Parathyroid adenoma (tissue), 2 donors: ENCODE measurements around the gene EGFL8.

Experiments
- H2AFZ ChIP-seq: fragments of 300-600 bp; sonication (generic); one replicate; pipeline ENCODE4 v1.7.0; 2017; ENCODE audit warnings: antibody characterized with exemption, mild to moderate bottlenecking
- H3K27ac ChIP-seq: fragments of 300-600 bp; sonication (generic); one replicate; pipeline ENCODE4 v1.7.0; 2017
- H3K27me3 ChIP-seq: fragments of 300-600 bp; sonication (generic); one replicate; pipeline ENCODE4 v1.7.0; 2017; ENCODE audit warnings: low read length; ENCODE audit not compliant: control insufficient read depth, insufficient read depth
- H3K36me3 ChIP-seq: fragments of 300-600 bp; sonication (generic); one replicate; pipeline ENCODE4 v1.7.0; 2017; ENCODE audit warnings: low read length; ENCODE audit not compliant: control insufficient read depth, insufficient read depth
- H3K4me1 ChIP-seq: fragments of 300-600 bp; sonication (generic); one replicate; pipeline ENCODE4 v1.7.0; 2017; ENCODE audit warnings: control low read depth
- H3K4me2 ChIP-seq: fragments of 300-600 bp; sonication (generic); one replicate; pipeline ENCODE4 v1.7.0; 2017; ENCODE audit warnings: low read length
- H3K4me3 ChIP-seq: fragments of 300-600 bp; sonication (generic); one replicate; pipeline ENCODE4 v1.7.0; 2017; ENCODE audit warnings: low read depth, low read length
- H3K79me2 ChIP-seq: fragments of 300-600 bp; sonication (generic); one replicate; pipeline ENCODE4 v1.7.0; 2017; ENCODE audit warnings: control low read depth
- H3K9ac ChIP-seq: fragments of 300-600 bp; sonication (generic); one replicate; pipeline ENCODE4 v1.7.0; 2017; ENCODE audit warnings: mild to moderate bottlenecking
- H3K9me3 ChIP-seq: fragments of 300-600 bp; sonication (generic); one replicate; pipeline ENCODE4 v1.7.0; 2017; ENCODE audit warnings: low read length; ENCODE audit not compliant: control insufficient read depth
- TF ChIP-seq, protein P1 (sequence below): fragments of 300-600 bp; sonication (generic); IDR thresholded peaks from one replicate; pipeline ENCODE4 v1.7.0; 2017; ENCODE audit warnings: antibody characterized with exemption, mild to moderate bottlenecking
- donor health status: primary hyperparathyroidism.

EGFL8 gene

DNA sequence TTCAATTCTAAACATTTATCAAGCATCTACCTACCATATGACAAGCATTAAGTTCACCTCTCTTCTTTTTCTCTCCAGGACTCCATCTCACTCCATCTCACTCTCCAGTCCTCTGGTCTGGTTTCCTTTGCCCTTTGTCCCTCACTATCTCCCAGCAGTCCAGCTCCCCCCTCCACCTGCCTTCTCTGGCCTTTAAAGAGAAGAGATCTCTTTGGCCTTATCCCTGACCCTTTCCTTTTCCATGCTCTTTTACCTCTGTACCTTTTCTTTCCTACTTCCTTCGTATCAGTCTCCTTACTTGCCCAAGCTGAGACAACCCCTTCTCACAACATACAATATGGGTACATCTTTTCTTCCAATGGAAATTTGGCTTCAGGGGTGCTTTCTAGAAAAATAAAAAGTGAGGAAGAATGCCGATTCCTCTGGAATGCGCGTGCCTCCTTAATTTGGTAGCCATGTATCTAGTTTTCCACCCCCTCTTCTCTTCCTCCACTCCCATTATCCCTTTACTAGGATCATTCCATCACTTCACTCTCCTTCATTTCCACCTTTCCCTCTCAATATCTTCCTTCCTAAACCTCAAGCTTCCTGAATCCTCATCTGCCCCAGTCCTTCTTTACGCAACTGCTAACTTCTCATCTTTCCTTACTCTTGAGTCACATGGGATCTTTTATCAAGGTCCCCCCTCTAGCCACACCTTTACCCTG is 12.2 kb downstream of the EGFL8 start:
- Histone ChIP-seq H3K4me2 (peak overlapping the region; percentile 91), H3K4me1 (peaks cover 9% of the 10 kb centered on the region), H3K79me2 (peaks cover 9% of the 10 kb centered on the region), H3K9ac (no peak overlapping the region), H3K9me3 (no peaks in the 10 kb centered on the region), H2AFZ (peak overlapping the region; percentile 89), H3K27ac (peak overlapping the region; percentile 98), H3K36me3 (no peaks in the 10 kb centered on the region), H3K4me3 (peak overlapping the region; percentile 89), H3K27me3 (no peaks in the 10 kb centered on the region)
- TF ChIP-seq, protein P1, sequence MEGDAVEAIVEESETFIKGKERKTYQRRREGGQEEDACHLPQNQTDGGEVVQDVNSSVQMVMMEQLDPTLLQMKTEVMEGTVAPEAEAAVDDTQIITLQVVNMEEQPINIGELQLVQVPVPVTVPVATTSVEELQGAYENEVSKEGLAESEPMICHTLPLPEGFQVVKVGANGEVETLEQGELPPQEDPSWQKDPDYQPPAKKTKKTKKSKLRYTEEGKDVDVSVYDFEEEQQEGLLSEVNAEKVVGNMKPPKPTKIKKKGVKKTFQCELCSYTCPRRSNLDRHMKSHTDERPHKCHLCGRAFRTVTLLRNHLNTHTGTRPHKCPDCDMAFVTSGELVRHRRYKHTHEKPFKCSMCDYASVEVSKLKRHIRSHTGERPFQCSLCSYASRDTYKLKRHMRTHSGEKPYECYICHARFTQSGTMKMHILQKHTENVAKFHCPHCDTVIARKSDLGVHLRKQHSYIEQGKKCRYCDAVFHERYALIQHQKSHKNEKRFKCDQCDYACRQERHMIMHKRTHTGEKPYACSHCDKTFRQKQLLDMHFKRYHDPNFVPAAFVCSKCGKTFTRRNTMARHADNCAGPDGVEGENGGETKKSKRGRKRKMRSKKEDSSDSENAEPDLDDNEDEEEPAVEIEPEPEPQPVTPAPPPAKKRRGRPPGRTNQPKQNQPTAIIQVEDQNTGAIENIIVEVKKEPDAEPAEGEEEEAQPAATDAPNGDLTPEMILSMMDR, result no peak

GRCh38 chr6:32177183-32177787 is 12.9 kb downstream of the EGFL8 start:
- peak overlapping the region; percentile 89 for H3K4me3 ChIP-seq
- H3K9me3 ChIP-seq, result no peaks in the 10 kb centered on the region
- peaks cover 9% of the 10 kb centered on the region for H3K79me2 ChIP-seq
- peak overlapping the region; percentile 89 for H2AFZ ChIP-seq
- H3K27ac ChIP-seq, result peak overlapping the region; percentile 98
- peak overlapping the region; percentile 25 for H3K9ac ChIP-seq
- H3K27me3 ChIP-seq, result no peaks in the 10 kb centered on the region
- H3K4me2 ChIP-seq, result peak overlapping the region; percentile 91
- no peaks in the 10 kb centered on the region for H3K36me3 ChIP-seq
- TF ChIP-seq, protein P1, result no peak
- H3K4me1 ChIP-seq, result peaks cover 9% of the 10 kb centered on the region

DNA sequence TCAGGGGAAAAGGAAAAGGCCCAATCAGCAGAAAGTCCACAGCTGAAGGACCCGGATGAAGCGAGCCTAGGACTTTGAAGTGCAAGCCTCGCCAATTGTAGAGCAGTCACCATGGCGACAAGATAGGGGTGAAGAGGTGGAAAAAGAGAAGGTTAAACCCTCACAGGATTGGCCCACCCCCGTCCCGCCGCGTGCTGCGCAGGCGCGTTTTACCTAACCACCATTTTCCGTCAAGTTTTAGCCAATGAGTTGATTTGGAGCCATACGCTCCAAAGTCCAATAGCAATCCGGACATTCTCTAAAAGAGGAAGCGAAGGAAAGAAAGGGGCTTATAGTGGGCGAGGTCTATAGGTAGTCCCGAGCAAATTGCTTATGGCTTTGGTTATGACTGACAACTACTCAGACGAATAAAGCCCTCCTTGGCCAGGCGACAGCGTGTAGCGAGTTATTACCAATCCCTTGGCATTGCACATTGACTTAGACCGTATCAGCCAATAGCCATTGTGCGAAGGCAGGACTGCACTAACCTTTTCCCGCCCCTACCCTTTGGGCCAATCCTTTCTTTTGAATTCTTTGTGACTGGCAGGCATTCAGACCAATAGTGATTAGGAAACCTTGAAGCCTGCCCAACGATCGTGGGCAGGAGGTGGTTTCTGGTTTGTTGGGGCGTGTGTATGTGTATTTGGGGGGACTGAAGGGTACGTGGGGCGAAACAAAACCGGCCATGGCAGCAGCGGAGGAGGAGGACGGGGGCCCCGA is 13.6 kb downstream of the EGFL8 start, which contains the start of gene RNF5:
Gene RNF5, plus strand, starts transcription at position 618 of the 759 bp plus-strand sequence. Its CDS starts 107 bp downstream, at position 725.
- Histone ChIP-seq H3K27ac (peak within 1 kb of the TSS; percentile 98), H3K4me2 (peak within 1 kb of the TSS; percentile 91), H3K36me3 (no peaks in the 10 kb centered on the region), H3K9me3 (no peaks in the 10 kb centered on the region), H3K27me3 (no peaks in the 10 kb centered on the region), H2AFZ (peak within 1 kb of the TSS; percentile 89), H3K79me2 (peaks cover 9% of the 10 kb centered on the region), H3K9ac (peak within 1 kb of the TSS; percentile 47), H3K4me3 (peak within 1 kb of the TSS; percentile 89), H3K4me1 (peaks cover 9% of the 10 kb centered on the region)
- TF ChIP-seq, protein P1, result no peak

DNA sequence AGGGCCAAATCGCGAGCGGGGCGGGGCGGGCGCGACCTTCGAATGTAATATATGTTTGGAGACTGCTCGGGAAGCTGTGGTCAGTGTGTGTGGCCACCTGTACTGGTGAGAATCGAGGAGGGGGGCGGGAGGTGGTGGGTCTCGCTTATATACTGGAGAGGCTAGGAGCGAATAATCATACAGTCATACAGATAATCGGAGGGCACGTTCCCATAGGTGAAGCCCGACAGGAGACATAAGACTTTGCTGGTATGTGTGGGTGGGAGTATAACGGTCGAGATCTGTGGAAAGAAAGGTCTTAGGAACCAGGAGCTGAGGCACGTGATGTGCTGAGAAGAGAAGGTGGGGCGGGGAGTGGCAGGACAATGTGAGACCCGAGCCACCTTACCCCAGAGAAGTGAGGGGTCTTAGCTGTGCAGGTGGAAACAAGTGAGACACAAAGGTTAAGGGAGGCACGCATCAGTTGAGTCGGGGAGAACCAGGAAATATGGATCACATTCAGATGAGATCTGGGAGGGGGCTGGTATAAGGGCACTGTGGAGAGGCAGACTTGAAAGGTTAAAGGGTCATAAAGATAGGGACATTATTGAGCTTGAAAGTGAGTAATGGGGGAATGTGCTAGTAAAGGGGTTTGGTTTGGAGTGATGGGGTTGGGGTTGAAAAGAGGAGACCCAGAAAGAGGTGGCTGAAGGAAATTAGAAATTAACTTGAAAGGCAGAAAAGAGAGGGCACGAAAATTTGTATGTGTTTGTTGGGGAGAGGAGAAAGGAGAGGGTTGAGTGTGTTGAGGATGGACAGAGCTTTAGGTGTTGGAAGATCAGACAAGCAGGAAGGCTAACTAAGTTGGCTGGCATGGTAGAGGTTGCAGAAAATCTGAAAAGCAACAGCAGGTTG is 14.4 kb downstream of the EGFL8 start:
- TF ChIP-seq, protein P1, result no peak
- H3K4me1 ChIP-seq, result peaks cover 9% of the 10 kb centered on the region
- peaks cover 9% of the 10 kb centered on the region for H3K79me2 ChIP-seq
- H3K36me3 ChIP-seq, result no peaks in the 10 kb centered on the region
- H3K4me2 ChIP-seq, result peak overlapping the region; percentile 91
- peak overlapping the region; percentile 89 for H2AFZ ChIP-seq
- no peaks in the 10 kb centered on the region for H3K27me3 ChIP-seq
- H3K4me3 ChIP-seq, result peak overlapping the region; percentile 89
- no peaks in the 10 kb centered on the region for H3K9me3 ChIP-seq
- H3K9ac ChIP-seq, result peak overlapping the region; percentile 47
- peak overlapping the region; percentile 98 for H3K27ac ChIP-seq
